ENCODE results near the gene NPHP4.

- TF ChIP-seq POLR2AphosphoS5 (IDR thresholded peaks at IDR 0.05; ENCODE audit: borderline replicate concordance, low read depth, low read length) (no peak), FOXP2 (optimal IDR thresholded peaks at IDR 0.05; ENCODE audit: control extremely low read depth, extremely low read length, insufficient read depth) (no peak), EZH2 (IDR thresholded peaks at IDR 0.05) (no peak)
Measured at GRCh38 chr1:5975133-5975880, 16.9 kb downstream of the NPHP4 start.

Measured in SK-N-MC (cell line).